Keratinocyte (primary cell): ENCODE data around the gene CDH13. TPM values are rescaled to one million over a fixed set of nuclear protein-coding genes. Genes with fewer than 3 reads are reported as not detected.

Source experiments
- DNase-seq: peaks from one replicate; pipeline ENCODE4 v3.0.0-alpha.2; 2011; ENCODE audit warnings: low read depth, missing footprints, low spot score
- FAIRE-seq: peaks from 2 replicates; lab custom pipeline; 2011; peaks lifted over from hg19 to GRCh38; lab: Jason Lieb, UNC
- H2AFZ ChIP-seq: 2 replicates; pipeline ENCODE4 v1.6.0; 2012; ENCODE audit warnings: low read length, control low read depth, inconsistent platforms; ENCODE audit not compliant: control insufficient read depth
- H3K27ac ChIP-seq: 2 replicates; pipeline ENCODE4 v1.5.1; 2011; ENCODE audit warnings: low read length; ENCODE audit not compliant: control insufficient read depth, insufficient read depth
- H3K27me3 ChIP-seq: 3 replicates; pipeline ENCODE4 v1.6.0; 2011; ENCODE audit warnings: low read length; ENCODE audit not compliant: control insufficient read depth, insufficient read depth; ENCODE audit errors: extremely low read depth
- H3K36me3 ChIP-seq, 2 experiments: 2 replicates in 1 of 2; 3 replicates in 1 of 2; pipeline ENCODE4 v1.5.1; 2011; ENCODE audit warnings: low read length in 2 of 2, mild to moderate bottlenecking in 1 of 2; ENCODE audit not compliant: control insufficient read depth in 2 of 2, insufficient read depth in 2 of 2; ENCODE audit errors: extremely low read depth in 1 of 2
- H3K4me1 ChIP-seq: 3 replicates; pipeline ENCODE4 v1.5.1; 2011; ENCODE audit warnings: low read length; ENCODE audit not compliant: control insufficient read depth, insufficient read depth; ENCODE audit errors: extremely low read depth
- H3K4me2 ChIP-seq: 3 replicates; pipeline ENCODE4 v1.6.0; 2011; ENCODE audit warnings: low read depth, low read length; ENCODE audit not compliant: control insufficient read depth, insufficient read depth; ENCODE audit errors: extremely low read depth
- H3K4me3 ChIP-seq, 3 experiments: fragments of 200-600 bp in 1 of 3; sonication (generic) in 1 of 3; 2 replicates in 2 of 3; 3 replicates in 1 of 3; pipeline ENCODE4 v1.5.1; 2011 to 2016; ENCODE audit warnings: low read length in 3 of 3, mild to moderate bottlenecking in 3 of 3, control low read depth in 2 of 3, inconsistent platforms in 1 of 3, low read depth in 1 of 3, mixed read lengths in 1 of 3, mixed run types in 1 of 3, moderate library complexity in 1 of 3; ENCODE audit not compliant: control insufficient read depth in 2 of 3, insufficient read depth in 2 of 3; ENCODE audit errors: extremely low read depth in 1 of 3
- H3K79me2 ChIP-seq: 2 replicates; pipeline ENCODE4 v1.6.0; 2012; ENCODE audit warnings: low read length; ENCODE audit not compliant: control insufficient read depth, insufficient read depth
- H3K9ac ChIP-seq: 3 replicates; pipeline ENCODE4 v1.6.0; 2011; ENCODE audit warnings: low read length; ENCODE audit not compliant: control insufficient read depth, insufficient read depth; ENCODE audit errors: extremely low read depth
- H3K9me1 ChIP-seq: 3 replicates; pipeline ENCODE4 v1.6.0; 2011; ENCODE audit warnings: low read length; ENCODE audit not compliant: control insufficient read depth, insufficient read depth; ENCODE audit errors: extremely low read depth
- H3K9me3 ChIP-seq: 2 replicates; pipeline ENCODE4 v1.5.1; 2012; ENCODE audit warnings: low read depth, low read length; ENCODE audit not compliant: control insufficient read depth
- H4K20me1 ChIP-seq: 3 replicates; pipeline ENCODE4 v1.6.0; 2011; ENCODE audit warnings: low read length; ENCODE audit not compliant: control insufficient read depth, insufficient read depth; ENCODE audit errors: extremely low read depth
- EZH2 ChIP-seq: IDR thresholded peaks from one replicate; pipeline ENCODE4 v1.6.1; 2012; ENCODE audit warnings: inconsistent platforms, mild to moderate bottlenecking, low read length, moderate library complexity
- dilution Hi-C: fragments of 300-500 bp; cut with MboI; formaldehyde crosslinking; loops from one replicate; pipeline ENCODE4 v1.7.0; 2020; ENCODE audit warnings: low sequenced_read_pairs; ENCODE audit not compliant: extremely low pct_ligation_motif_present
- polyA plus RNA-seq, 5 experiments: library from polyadenylated mRNA; depleted of rRNA in 3 of 5; stranded (reverse) in 3 of 5; stranded (forward) in 1 of 5; unstranded in 1 of 5; fragments of >200 nt; gene quantifications; 1 replicate in 1 of 5; 2 replicates in 3 of 5; 3 replicates in 1 of 5; pipeline versions ENCODE4 v1.2.1 to v1.2.3, GENCODE V29; 2011 to 2012; ENCODE audit warnings: missing spikeins in 2 of 5, low read depth in 1 of 5, low replicate concordance in 1 of 5
- TF ChIP-seq, protein P1 (sequence below), 3 experiments: IDR thresholded peaks in 1 of 3; conservative IDR thresholded peaks in 1 of 3; optimal IDR thresholded peaks in 1 of 3; 2 replicates in 2 of 3; 3 replicates in 1 of 3; pipeline versions ENCODE3 to v1.5.1; 2011; ENCODE audit warnings: low read length in 3 of 3, mild to moderate bottlenecking in 3 of 3, moderate library complexity in 2 of 3, control low read depth in 1 of 3, inconsistent platforms in 1 of 3; ENCODE audit not compliant: insufficient read depth in 2 of 3; ENCODE audit errors: extremely low read depth in 1 of 3

CDH13 gene
- polyA plus RNA-seq, 1 donor (not counting 4 experiments of a cell fraction or from before 2014, with no cell fraction given), result 111 TPM

DNA sequence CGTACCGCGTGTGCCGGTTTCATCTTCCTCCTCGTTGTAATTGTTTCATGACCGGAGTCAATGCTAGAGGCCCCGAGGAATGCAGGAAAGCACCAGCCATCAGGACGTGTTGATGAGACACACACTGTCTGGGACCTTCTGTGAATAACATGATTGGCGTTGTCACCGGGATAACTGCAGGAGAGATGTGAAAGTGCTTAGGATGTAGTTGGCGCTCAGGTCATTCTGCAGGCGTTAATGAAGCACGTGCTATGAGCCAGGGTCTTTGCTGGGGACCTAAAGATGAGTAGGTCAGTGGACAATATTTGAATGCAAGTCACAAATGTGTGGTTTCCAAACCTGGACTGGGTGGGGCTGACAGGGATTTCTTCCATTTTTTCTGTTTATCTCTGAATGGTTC is 999.4 kb downstream of the CDH13 start:
- no peak overlapping the region for H3K4me2 ChIP-seq
- dilution Hi-C loops, result no loop called here
- FAIRE-seq, result no peak

DNA sequence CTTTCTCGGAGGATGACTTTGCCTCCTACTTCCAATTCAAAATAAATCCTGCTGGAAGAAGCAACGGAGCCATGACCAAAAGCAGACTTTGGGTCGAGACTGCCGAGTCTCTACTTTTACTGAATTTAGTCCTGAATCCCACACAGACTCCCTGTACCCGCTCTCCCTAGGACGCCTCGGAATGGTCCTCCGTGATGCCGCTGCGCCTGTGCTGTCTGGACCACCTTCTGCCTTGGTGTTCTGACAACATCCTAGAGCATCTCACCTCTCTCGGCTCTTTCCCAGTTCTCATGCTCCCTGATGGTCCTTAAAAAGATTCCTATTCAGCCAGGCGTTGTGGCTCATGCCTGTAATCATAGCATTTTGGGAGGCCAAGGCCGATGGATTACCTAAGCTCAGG is 999.9 kb downstream of the CDH13 start:
- Histone ChIP-seq H3K4me3 (no peak overlapping the region), H3K9me3 (no peaks in the 10 kb centered on the region), H3K4me2 (no peak overlapping the region), H3K36me3 (no peaks in the 10 kb centered on the region), H3K9ac (no peak overlapping the region), H3K79me2 (no peaks in the 10 kb centered on the region), H3K27me3 (no peaks in the 10 kb centered on the region), H4K20me1 (no peaks in the 10 kb centered on the region), H3K9me1 (no peaks in the 10 kb centered on the region), H3K4me1 (no peaks in the 10 kb centered on the region), H3K27ac (no peak overlapping the region), H2AFZ (no peak overlapping the region)
- TF ChIP-seq, protein P1, sequence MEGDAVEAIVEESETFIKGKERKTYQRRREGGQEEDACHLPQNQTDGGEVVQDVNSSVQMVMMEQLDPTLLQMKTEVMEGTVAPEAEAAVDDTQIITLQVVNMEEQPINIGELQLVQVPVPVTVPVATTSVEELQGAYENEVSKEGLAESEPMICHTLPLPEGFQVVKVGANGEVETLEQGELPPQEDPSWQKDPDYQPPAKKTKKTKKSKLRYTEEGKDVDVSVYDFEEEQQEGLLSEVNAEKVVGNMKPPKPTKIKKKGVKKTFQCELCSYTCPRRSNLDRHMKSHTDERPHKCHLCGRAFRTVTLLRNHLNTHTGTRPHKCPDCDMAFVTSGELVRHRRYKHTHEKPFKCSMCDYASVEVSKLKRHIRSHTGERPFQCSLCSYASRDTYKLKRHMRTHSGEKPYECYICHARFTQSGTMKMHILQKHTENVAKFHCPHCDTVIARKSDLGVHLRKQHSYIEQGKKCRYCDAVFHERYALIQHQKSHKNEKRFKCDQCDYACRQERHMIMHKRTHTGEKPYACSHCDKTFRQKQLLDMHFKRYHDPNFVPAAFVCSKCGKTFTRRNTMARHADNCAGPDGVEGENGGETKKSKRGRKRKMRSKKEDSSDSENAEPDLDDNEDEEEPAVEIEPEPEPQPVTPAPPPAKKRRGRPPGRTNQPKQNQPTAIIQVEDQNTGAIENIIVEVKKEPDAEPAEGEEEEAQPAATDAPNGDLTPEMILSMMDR (optimal IDR thresholded peaks at IDR 0.05 in 1 of 3, IDR thresholded peaks at IDR 0.05 in 1 of 3, conservative IDR thresholded peaks at IDR 0.05 in 1 of 3; ENCODE audit: extremely low read depth in 1 of 3, insufficient read depth in 2 of 3, low read length in 3 of 3), result no peak
- no peak for TF ChIP-seq EZH2
- FAIRE-seq (no peak), DNase-seq (no peak)
- dilution Hi-C loops, result no loop called here

More for the DNA sequence above, 999.4 kb downstream of the CDH13 start:
- no peak overlapping the region for H3K4me3 ChIP-seq
- H2AFZ ChIP-seq, result no peak overlapping the region
- no peaks in the 10 kb centered on the region for H4K20me1 ChIP-seq
- H3K27ac ChIP-seq, result no peak overlapping the region
- no peak for DNase-seq
- H3K36me3 ChIP-seq, result no peaks in the 10 kb centered on the region
- no peaks in the 10 kb centered on the region for H3K79me2 ChIP-seq
- H3K9me1 ChIP-seq, result no peaks in the 10 kb centered on the region
- no peak overlapping the region for H3K9ac ChIP-seq
- H3K27me3 ChIP-seq, result no peaks in the 10 kb centered on the region
- H3K9me3 ChIP-seq, result no peaks in the 10 kb centered on the region
- TF ChIP-seq, protein P1 (optimal IDR thresholded peaks at IDR 0.05 in 1 of 3, IDR thresholded peaks at IDR 0.05 in 1 of 3, conservative IDR thresholded peaks at IDR 0.05 in 1 of 3; ENCODE audit: extremely low read depth in 1 of 3, insufficient read depth in 2 of 3, low read length in 3 of 3), result no peak
- TF ChIP-seq EZH2, result no peak
- no peaks in the 10 kb centered on the region for H3K4me1 ChIP-seq
